Activated CD8-positive, alpha-beta memory T cell treated with anti-CD3 and anti-CD28 coated beads for 24 hours (primary cell): ENCODE measurements around the gene PLAAT5.
"Not testable (repeated sequence)": the region's sequence is repeated elsewhere in the genome, so short reads cannot be mapped to it uniquely, and the experiment has no call there.

Source experiments
- DNase-seq: peaks from one replicate; pipeline ENCODE4 v3.0.0-alpha.2; 2020

PLAAT5 gene

GRCh38 chr11:63478896-63479295, 12.1 kb downstream of the PLAAT5 start:
- DNase-seq: peak; percentile 74

- DNase-seq: no peak
Observed at GRCh38 chr11:63476618-63477017, 14.3 kb downstream of the PLAAT5 start.

DNA sequence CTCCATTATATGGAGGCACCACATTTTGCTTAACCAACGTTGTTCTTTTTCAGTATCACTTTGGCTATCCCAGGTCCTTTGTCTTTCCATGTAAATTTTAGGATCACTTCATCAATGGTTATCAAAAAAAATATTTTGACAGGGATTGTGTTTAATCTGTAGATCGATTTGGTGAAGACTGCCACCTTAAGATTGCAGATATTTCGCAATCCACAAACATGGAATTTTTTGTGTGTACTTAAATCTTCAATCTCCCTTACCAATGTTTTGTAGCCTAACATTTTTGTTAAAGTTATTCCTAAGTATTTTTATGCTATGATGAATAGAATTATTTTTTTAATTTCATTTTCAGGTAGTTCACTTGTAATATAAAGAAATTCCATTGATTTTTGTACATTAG, 18.6 kb downstream of the PLAAT5 start:
- no peak for DNase-seq

GRCh38 chr11:63470311-63470710, 20.7 kb downstream of the PLAAT5 start:
- no peak for DNase-seq

GRCh38 chr11:63462137-63462536, 28.8 kb downstream of the PLAAT5 start:
- DNase-seq: no peak

DNA sequence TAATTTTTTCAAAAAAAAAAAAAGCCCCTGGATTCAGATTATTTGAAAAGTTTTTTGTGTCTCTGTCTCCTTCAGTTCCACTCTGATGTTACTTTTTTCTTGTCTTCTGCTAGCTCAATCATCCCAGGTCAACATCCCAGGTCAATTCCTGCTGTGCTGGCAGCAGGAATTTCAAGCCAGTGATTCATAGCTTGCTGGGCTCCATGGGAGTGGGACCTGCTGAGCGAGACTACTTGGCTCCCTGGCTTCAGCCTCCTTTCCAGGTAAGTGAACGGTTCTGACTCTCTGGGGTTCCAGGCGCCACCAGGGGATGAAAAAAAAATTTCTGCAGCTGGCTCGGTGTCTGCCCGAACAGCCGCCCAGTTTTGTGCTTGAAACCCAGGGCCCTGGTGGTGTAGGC, 31.4 kb downstream of the PLAAT5 start:
- DNase-seq: no peak

- no peak for DNase-seq
Observed at GRCh38 chr11:63448646-63449045, 42.3 kb downstream of the PLAAT5 start.

- no peak for DNase-seq
Observed at GRCh38 chr11:63445720-63446119, 45.2 kb downstream of the PLAAT5 start.

DNA sequence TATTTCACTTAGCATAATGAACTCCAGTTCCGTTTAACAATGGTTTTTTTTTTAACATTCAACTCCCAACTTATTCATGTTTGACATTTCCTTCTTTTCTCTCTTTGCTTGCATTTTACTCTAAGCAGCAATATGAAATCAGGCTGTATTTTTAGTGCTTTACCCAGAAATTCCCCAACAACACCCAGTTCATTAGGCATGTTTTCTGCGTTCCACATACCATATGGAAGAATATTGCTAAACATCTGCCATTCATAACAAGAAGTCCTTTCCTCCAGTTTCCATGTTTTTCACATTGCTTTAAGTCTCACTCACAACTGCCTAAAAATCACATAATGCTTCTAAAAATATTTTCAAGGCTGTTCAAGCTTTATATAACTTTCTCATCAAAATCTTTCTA, 45.8 kb downstream of the PLAAT5 start:
- DNase-seq: no peak

- no peak for DNase-seq
Observed at GRCh38 chr11:63444160-63444559, 46.8 kb downstream of the PLAAT5 start.

- no peak for DNase-seq
Observed at GRCh38 chr11:63443714-63444113, 47.3 kb downstream of the PLAAT5 start.

- DNase-seq: not testable (repeated sequence)
Observed at GRCh38 chr11:63435831-63436230, 55.1 kb downstream of the PLAAT5 start.

DNA sequence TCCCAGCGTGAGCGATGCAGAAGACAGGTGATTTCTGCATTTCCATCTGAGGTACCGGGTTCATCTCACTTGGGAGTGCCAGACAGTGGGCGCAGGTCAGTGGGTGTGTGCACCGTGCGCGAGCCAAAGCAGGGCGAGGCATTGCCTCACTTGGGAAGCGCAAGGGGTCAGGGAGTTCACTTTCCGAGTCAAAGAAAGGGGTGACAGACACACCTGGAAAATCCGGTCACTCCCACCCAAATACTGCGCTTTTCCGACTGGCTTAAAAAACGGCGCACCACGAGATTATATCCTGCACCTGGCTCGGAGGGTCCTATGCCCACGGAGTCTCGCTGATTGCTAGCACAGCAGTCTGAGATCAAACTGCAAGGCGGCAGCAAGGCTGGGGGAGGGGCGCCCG, 55.6 kb downstream of the PLAAT5 start:
- DNase-seq: not testable (repeated sequence)

DNA sequence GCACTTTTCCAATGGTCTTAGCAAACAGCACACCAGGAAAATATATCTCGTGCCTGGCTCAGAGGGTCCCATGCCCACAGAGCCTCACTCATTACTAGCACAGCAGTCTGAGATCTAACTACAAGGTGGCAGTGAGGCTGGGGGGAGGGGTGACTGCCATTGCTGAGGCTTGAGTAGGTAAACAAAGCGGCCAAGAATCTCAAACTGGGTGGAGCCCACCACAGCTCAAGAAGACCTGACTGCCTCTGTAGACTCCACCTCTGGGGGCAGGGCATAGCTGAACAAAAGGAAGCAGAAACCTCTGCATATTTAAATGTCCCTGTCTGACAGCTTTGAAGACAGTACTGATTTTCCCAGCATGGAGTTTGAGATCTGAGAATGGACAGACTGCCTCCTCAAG, 60.2 kb downstream of the PLAAT5 start:
- not testable (repeated sequence) for DNase-seq

GRCh38 chr11:63427971-63428508, 62.9 kb downstream of the PLAAT5 start:
- no peak for DNase-seq

DNA sequence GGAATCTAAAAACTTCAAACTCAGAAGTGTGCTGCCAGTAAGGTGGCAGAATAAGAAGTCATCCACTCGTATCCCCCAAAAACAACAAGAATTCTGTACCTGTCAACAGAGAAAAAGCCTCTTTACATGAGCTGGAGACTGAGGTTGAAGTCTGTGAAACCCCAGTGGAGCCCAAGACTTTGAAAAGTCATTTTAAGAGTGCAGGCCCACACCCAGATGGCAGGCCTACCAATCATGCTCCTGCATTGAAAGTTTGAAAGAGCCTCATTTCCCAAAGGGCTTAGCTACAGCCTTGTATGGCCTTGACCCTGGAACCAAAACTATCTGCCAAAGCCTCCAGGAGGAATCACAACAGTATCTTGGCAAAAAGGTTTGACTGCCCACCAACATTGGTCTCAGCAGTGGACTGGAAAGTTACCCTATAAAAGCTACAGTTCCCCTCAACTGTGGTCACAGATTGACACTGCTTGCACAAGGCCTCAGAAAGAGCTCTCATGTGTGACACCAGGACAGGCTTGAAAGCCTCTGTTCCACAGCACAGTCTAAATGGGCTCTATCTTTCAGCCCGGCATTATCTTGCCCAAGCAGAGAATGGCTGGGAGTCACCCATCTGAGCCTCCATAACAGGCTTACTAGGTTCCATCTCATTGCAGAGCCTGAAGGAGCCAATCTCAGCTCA, 73.7 kb downstream of the PLAAT5 start:
- no peak for DNase-seq
